Measurements from ENCODE around the gene CHMP4B.

Gene CHMP4B

GRCh38 chr20:33819456-33819855, 8.3 kb downstream of the CHMP4B start:
- H3K27ac ChIP-seq, result no peak overlapping the region
- no peak for TF ChIP-seq ZFX (IDR thresholded peaks at IDR 0.05; ENCODE audit: borderline replicate concordance)
- TF ChIP-seq, protein P1, sequence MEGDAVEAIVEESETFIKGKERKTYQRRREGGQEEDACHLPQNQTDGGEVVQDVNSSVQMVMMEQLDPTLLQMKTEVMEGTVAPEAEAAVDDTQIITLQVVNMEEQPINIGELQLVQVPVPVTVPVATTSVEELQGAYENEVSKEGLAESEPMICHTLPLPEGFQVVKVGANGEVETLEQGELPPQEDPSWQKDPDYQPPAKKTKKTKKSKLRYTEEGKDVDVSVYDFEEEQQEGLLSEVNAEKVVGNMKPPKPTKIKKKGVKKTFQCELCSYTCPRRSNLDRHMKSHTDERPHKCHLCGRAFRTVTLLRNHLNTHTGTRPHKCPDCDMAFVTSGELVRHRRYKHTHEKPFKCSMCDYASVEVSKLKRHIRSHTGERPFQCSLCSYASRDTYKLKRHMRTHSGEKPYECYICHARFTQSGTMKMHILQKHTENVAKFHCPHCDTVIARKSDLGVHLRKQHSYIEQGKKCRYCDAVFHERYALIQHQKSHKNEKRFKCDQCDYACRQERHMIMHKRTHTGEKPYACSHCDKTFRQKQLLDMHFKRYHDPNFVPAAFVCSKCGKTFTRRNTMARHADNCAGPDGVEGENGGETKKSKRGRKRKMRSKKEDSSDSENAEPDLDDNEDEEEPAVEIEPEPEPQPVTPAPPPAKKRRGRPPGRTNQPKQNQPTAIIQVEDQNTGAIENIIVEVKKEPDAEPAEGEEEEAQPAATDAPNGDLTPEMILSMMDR (IDR thresholded peaks at IDR 0.05), result no peak

DNA sequence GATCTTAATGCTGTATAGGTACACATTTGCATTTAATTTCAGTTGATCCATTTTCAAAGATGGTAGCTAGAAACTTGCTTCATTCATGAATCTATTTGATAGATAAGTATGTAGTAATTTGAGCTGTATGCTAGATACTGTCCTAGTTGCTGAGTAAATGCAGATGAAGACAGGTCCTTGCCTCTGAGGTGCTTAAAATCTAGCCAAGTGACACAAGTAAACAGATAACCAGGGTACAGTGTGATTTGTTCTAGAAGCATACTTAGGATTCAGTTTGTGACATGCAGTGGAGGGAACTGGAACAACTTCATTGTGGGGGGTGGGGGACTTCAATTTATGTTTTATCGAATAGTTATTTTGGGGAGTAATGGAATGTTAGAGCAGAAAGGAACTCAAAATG, 9.2 kb downstream of the CHMP4B start:
- H3K27ac ChIP-seq, result no peak overlapping the region
- TF ChIP-seq, protein P1 (IDR thresholded peaks at IDR 0.05), result no peak
- TF ChIP-seq ZFX (IDR thresholded peaks at IDR 0.05; ENCODE audit: borderline replicate concordance), result no peak

DNA sequence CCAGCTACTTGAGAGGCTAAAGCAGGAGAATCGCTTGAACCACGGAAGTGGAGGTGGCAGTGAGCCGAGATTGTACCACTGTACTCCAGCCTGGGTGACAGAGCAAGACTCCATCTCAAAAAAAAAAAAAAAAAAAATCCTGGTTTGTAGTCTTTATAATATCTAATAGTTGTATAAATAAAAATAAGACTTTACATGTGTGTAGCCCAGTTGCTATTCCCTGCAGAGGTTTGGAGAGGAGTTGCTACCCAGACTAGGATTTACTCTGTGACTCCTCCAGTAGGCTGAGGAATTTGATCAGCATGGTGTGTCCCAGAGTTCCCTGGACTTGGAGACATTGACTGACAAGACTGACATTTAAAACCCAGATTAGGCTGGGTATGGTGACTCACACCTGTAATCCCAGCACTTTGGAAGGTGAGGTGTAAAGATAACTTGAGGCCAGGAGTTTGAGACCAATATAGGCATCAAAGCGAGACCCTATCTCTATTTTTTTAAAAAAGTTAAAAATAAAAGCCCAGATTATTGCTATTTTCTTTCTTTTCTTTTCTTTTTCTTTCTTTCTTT, 10.2 kb downstream of the CHMP4B start:
- no peak overlapping the region for H3K27ac ChIP-seq
- no peak for TF ChIP-seq ZFX (IDR thresholded peaks at IDR 0.05; ENCODE audit: borderline replicate concordance)
- TF ChIP-seq, protein P1 (IDR thresholded peaks at IDR 0.05), result no peak

DNA sequence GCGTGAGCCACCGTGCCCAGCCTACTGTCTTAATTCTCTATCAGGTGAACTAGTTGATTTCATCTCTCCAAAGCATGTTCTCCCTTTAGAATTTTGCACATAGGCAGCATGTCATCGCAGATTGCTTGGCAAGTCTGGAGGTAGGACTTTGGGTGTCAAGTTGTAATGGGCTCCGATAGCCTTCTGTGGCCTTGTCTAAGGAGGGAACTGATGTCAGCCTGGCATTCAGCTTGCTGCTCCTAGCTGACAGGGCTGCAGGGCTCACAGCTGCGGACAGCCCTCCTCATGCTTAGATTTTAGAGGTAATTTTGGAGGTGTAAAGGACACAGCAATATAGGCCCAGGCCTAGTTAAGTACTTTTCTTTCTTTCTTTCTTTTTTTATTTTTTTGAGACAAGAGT, 11.3 kb downstream of the CHMP4B start:
- TF ChIP-seq ZFX (IDR thresholded peaks at IDR 0.05; ENCODE audit: borderline replicate concordance), result no peak
- TF ChIP-seq, protein P1 (IDR thresholded peaks at IDR 0.05), result no peak
- no peak overlapping the region for H3K27ac ChIP-seq

DNA sequence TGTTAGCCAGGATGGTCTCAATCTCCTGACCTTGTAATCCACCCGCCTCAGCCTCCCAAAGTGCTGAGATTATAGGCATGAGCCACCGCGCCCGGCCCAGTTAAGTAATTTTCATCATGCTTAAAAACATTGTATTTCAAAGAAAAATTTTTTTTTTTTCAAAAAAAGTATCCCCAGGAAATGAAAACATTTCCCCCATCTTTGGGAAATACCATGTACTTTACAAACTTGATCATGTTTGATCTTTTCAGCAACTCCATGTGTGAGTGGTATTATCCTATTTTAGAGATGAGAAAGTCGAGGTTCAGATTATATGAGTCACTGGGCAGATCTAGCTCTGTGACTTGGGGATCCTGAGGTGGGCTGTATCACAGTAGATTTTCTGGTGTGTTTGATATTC, 11.8 kb downstream of the CHMP4B start:
- H3K27ac ChIP-seq, result no peak overlapping the region
- no peak for TF ChIP-seq ZFX (IDR thresholded peaks at IDR 0.05; ENCODE audit: borderline replicate concordance)
- TF ChIP-seq, protein P1 (IDR thresholded peaks at IDR 0.05), result no peak

DNA sequence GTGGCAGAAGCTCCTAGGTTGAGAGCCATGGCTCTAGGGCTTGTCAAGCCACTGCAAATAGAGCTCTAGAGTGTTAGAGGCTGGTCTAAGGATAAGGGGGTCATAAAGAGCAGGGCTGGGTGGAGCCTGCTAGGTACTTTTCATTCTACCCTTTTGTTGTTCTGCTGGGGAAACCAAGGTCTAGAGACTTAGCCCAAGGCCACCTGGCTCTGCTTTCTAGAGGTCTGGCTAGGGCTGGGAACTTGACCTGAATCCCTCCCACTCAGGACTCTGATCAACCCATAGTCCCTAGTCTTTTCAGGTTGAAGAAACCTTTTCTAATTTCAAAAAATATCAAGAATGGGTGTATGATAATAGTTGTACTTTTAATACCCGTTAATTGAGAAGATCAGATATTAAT, 13.7 kb downstream of the CHMP4B start:
- TF ChIP-seq ZFX (IDR thresholded peaks at IDR 0.05; ENCODE audit: borderline replicate concordance), result no peak
- TF ChIP-seq, protein P1 (IDR thresholded peaks at IDR 0.05), result no peak
- no peak overlapping the region for H3K27ac ChIP-seq

DNA sequence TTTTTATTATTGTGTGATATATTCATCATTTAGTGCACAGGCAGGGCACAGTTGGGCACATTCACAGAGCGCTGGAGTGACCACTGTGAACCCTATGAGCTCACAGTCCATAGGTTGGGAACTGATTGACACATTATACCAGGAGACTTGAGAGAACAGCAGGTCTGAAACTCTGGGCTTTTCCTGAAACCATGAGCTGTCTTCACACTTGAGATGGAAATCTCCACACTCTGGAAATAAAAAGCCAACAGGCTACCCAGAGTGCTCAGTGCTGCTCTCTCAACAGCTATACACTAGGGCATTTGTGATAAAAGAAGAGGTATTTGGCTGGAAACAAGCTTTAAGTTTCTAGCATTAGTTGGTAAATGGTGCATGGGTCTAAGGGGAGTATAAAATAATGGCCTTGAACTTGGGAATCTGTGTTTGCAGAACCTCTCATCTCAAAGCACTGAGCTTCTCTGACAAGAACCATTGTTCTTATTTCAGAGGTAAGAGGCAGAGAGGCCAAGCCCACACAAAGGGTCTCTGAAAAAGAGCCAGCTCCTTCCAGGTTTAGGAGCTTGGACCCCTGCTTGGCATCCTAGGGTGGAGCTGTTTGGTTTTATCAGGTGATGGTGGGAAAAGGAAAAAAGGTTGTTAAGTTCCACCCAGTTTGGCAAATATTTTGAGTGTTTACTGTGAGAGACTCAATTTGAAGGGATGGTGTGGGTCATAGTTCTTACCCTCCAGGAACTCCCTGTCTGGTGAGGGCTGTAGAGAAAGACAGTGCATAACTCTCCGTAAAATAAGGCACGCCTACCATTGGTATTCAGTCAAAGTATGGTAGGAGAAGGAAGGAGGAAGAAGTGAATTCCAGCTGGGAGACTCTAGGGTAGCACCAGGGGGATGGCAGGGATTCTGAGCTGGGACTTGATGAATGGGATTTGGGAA, 14.5 kb downstream of the CHMP4B start:
- no peak for TF ChIP-seq ZFX (IDR thresholded peaks at IDR 0.05; ENCODE audit: borderline replicate concordance)
- TF ChIP-seq, protein P1 (IDR thresholded peaks at IDR 0.05), result no peak
- no peak overlapping the region for H3K27ac ChIP-seq
